Measurements from ENCODE around the gene SPIN1. TPM values are rescaled to one million over a fixed set of nuclear protein-coding genes. Genes with fewer than 3 reads are reported as not detected.

The SPIN1 gene
- polyA plus RNA-seq, 1 donor from 2014 or later, result 13.6 TPM

DNA sequence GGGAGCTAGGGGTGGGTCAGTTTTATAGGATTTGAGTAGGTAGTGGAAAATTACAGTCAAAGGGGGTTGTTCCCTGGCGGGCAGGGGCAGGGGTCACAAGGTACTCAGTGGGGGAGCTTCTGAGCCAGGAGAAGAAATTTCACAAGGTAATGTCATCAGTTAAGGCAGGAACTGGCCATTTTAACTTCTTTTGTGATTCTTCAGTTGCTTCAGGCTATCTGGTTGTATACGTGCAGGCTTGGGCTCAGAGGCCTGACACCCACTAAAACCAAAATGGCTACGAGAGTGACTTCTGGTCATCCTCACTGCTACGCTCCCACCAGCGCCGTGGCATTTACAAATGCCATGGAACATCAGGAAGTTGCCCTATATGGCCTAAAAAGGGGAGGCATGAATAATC is 126.0 kb downstream of the SPIN1 start:
- H3K4me3 Mint-ChIP-seq, result no peak overlapping the region
- no peaks in the 10 kb centered on the region for H3K36me3 Mint-ChIP-seq
- H3K4me1 Mint-ChIP-seq, result peaks cover 0 to 1% (median 0%) of the 10 kb centered on the region in 3 donors
- peaks cover 3% of the 10 kb centered on the region for H3K27me3 Mint-ChIP-seq
- no peak overlapping the region for H3K27ac Mint-ChIP-seq
- H3K9me3 Mint-ChIP-seq, result peaks cover 0 to 10% (median 4%) of the 10 kb centered on the region in 3 donors

DNA sequence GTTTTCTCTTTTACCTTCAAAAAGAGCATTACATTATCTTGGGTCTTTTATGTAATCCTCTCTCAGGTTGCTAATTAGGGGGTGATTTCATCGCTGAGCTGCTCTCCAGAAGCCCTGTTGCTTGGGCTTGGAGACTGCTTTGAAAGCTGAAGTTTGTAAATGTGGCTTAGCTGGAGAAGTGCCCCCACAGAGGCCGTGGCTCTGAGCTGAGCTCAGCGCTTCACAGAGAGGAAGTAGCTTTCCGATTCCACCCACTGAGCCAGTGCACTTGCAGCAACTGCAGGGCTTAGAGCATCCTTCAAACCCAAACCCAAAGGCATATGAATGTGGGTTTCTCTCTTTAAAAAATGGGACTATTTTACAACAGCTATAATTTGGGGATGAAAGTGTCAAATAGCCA is 133.1 kb downstream of the SPIN1 start:
- H3K27me3 Mint-ChIP-seq, result peaks cover 5% of the 10 kb centered on the region
- H3K27ac Mint-ChIP-seq, result no peak overlapping the region
- H3K4me1 Mint-ChIP-seq, result peaks cover 0 to 1% (median 0%) of the 10 kb centered on the region in 3 donors
- H3K36me3 Mint-ChIP-seq, result no peaks in the 10 kb centered on the region
- peaks cover 0 to 7% (median 4%) of the 10 kb centered on the region in 3 donors for H3K9me3 Mint-ChIP-seq
- no peak overlapping the region for H3K4me3 Mint-ChIP-seq

DNA sequence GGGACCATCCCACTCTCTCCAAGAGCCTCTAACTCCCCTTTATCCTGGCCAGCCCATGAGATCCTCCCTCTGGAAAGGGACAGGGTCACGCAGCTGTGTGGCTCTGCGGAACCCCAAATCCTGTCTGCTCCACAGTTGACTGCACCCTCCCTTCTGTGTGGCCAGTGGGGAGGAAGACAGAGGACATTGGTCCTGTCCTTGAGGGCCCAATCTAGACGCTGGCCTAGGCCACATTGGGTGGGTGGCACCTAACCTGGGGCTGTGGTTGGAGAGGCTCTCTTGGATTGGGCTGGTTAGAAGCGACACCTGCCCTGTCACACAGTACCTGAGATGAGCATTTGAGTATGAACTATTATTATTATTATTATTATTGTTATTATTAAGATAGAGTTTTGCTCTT is 134.1 kb downstream of the SPIN1 start:
- Mint-ChIP-seq H3K27ac (no peak overlapping the region), H3K27me3 (peaks cover 6% of the 10 kb centered on the region), H3K4me1 (peaks cover 0 to 1% (median 0%) of the 10 kb centered on the region in 3 donors), H3K4me3 (no peak overlapping the region), H3K36me3 (no peaks in the 10 kb centered on the region), H3K9me3 (peaks cover 0 to 4% (median 2%) of the 10 kb centered on the region in 3 donors)

GRCh38 chr9:88523056-88523455 is 134.8 kb downstream of the SPIN1 start:
- no peak overlapping the region for H3K27ac Mint-ChIP-seq
- no peak overlapping the region for H3K4me3 Mint-ChIP-seq
- peaks cover 7% of the 10 kb centered on the region for H3K27me3 Mint-ChIP-seq
- peaks cover 0 to 1% (median 0%) of the 10 kb centered on the region in 3 donors for H3K4me1 Mint-ChIP-seq
- peaks cover 0 to 2% (median 0%) of the 10 kb centered on the region in 3 donors for H3K9me3 Mint-ChIP-seq
- peaks cover 3% of the 10 kb centered on the region for H3K36me3 Mint-ChIP-seq

DNA sequence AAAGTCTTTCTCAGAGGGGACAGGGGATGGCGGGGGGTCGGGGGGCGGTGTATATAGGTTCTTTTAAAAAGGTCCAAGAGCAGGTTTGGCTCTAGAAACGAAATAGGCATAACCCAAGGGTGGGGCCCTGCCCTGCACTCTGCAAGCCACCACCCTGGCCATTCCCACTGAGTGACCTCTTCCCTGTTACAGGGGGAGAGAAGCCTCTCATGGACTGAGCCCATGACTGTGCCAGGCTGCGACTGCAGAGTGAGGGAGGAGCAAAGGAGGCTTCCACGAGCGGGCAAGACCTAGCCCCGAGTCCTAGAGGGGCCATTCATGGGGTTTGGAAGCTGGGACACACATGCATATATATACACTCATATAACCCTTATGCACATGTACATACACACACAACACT is 136.7 kb downstream of the SPIN1 start:
- no peak overlapping the region for H3K4me3 Mint-ChIP-seq

DNA sequence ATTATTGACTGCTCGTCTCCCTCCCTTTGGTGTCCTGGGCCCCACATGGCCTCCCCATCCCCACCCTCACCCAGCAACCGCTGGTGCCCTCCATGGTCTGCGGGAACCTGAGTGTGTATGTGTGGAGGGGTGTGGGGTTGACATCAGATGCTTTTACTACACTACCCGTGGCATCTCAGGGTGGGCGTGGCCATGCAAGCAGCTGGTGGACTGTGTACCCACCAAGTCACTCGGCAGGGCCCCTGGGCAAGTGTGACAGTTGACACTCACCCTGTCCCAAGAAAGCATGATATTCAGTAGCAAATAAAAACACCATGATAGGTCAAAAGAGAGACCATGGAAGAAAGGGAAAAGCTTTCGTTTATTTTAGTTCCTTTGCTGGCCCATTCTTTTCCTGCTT is 139.4 kb downstream of the SPIN1 start:
- peaks cover 3% of the 10 kb centered on the region for H3K36me3 Mint-ChIP-seq
- H3K9me3 Mint-ChIP-seq, result no peaks in the 10 kb centered on the region
- H3K27ac Mint-ChIP-seq, result peak overlapping the region in 1 of 3 donors; percentile 88
- no peak overlapping the region for H3K4me3 Mint-ChIP-seq
- peaks cover 29% of the 10 kb centered on the region for H3K27me3 Mint-ChIP-seq
- no peaks in the 10 kb centered on the region for H3K4me1 Mint-ChIP-seq

More for the DNA sequence above, 136.7 kb downstream of the SPIN1 start:
- Mint-ChIP-seq H3K27me3 (peaks cover 17% of the 10 kb centered on the region), H3K9me3 (no peaks in the 10 kb centered on the region), H3K4me1 (no peaks in the 10 kb centered on the region), H3K36me3 (peaks cover 3% of the 10 kb centered on the region), H3K27ac (no peak overlapping the region)

Other genes starting within 250 kb of the SPIN1 start
- not detected for gene SPATA31C2, start 250.0 kb upstream of the SPIN1 start, polyA plus RNA-seq
- not detected for gene NXNL2, start 146.7 kb downstream of the SPIN1 start, polyA plus RNA-seq

Data from IgD-negative memory B cell (primary cell).